HepG2 (cell line): Measurements from ENCODE around the gene FAM53C. TPM values are rescaled to one million over a fixed set of nuclear protein-coding genes. Genes with fewer than 3 reads are reported as not detected.

ENCODE experiments used
- ATM ChIP-seq: fragments of 450-650 bp; IDR thresholded peaks from 2 replicates; pipeline ENCODE4 v1.7.1; 2017; ENCODE audit warnings: mild to moderate bottlenecking, borderline replicate concordance
- HNF1B ChIP-seq: sonication (generic); formaldehyde crosslinking; IDR thresholded peaks from 2 replicates; pipeline ENCODE4 v1.5.1; 2020; ENCODE audit warnings: mild to moderate bottlenecking, moderate library complexity, missing genetic modification reagents
- KLF6 ChIP-seq: IDR thresholded peaks from 2 replicates; pipeline ENCODE4 v1.8.0; 2016; ENCODE audit warnings: missing biosample characterization, missing genetic modification reagents
- NFYC ChIP-seq: IDR thresholded peaks from 2 replicates; pipeline ENCODE4 v1.6.1; 2016; ENCODE audit warnings: missing genetic modification reagents, missing compliant biosample characterization
- SETDB1 ChIP-seq: sonication (generic); formaldehyde crosslinking; IDR thresholded peaks from 2 replicates; pipeline ENCODE4 v1.5.1; 2020; ENCODE audit warnings: missing genetic modification reagents, mild to moderate bottlenecking, borderline replicate concordance
- SRSF9 ChIP-seq: fragments of 200-400 bp; formaldehyde crosslinking; IDR thresholded peaks from 2 replicates; pipeline ENCODE4 v1.6.1; 2018; ENCODE audit warnings: borderline replicate concordance, mild to moderate bottlenecking, low read depth, low read length; ENCODE audit not compliant: insufficient read depth, poor library complexity, severe bottlenecking
- ZFP82 ChIP-seq: sonication (generic); formaldehyde crosslinking; IDR thresholded peaks from 2 replicates; pipeline ENCODE4 v1.5.1; 2020; ENCODE audit warnings: mild to moderate bottlenecking, missing genetic modification reagents, borderline replicate concordance
- ZMYM2 ChIP-seq: sonication (generic); formaldehyde crosslinking; IDR thresholded peaks from 2 replicates; pipeline ENCODE4 v1.8.0; 2022; ENCODE audit warnings: mild to moderate bottlenecking, missing genetic modification reagents
- ZNF343 ChIP-seq: sonication (generic); formaldehyde crosslinking; IDR thresholded peaks from 2 replicates; pipeline ENCODE4 v1.4.0; 2020; ENCODE audit warnings: mild to moderate bottlenecking, missing genetic modification reagents
- ZNF572 ChIP-seq: sonication (generic); formaldehyde crosslinking; IDR thresholded peaks from 2 replicates; pipeline ENCODE4 v1.5.1; 2020; ENCODE audit warnings: mild to moderate bottlenecking, missing genetic modification reagents
- polyA plus RNA-seq, 8 experiments: library from polyadenylated mRNA; depleted of rRNA in 3 of 8; stranded (reverse) in 7 of 8; unstranded in 1 of 8; fragments of >200 nt; fragmentation: Illumina TruSeq in 4 of 8; extraction: Trizol in 4 of 8; gene quantifications; 2 replicates each; pipeline versions ENCODE4 v1.2.1 to v1.2.3, GENCODE V29; 2011 to 2016; ENCODE audit warnings: low read depth in 4 of 8, missing spikeins in 1 of 8, mixed read lengths in 1 of 8; ENCODE audit not compliant: insufficient read depth in 1 of 8
- total RNA-seq, 5 experiments: library from RNA; depleted of rRNA; stranded (reverse); fragments of >200 nt; fragmentation: Illumina TruSeq; extraction: Trizol; gene quantifications; 2 replicates each; pipeline ENCODE4 v1.2.3, GENCODE V29; 2016; ENCODE audit warnings: low read depth in 1 of 5
- TF ChIP-seq, protein P1 (sequence below): sonication (generic); formaldehyde crosslinking; IDR thresholded peaks from 2 replicates; pipeline ENCODE4 v1.4.0; 2020; ENCODE audit warnings: mild to moderate bottlenecking, missing genetic modification reagents
- TF ChIP-seq, protein P2 (sequence below), 2 experiments: fragments of 450-650 bp in 1 of 2; sonication (generic) in 1 of 2; formaldehyde crosslinking in 1 of 2; IDR thresholded peaks; 2 replicates each; pipeline versions ENCODE4 v1.6.1 to v1.8.0; 2016 to 2022; ENCODE audit warnings: antibody characterized with exemption in 1 of 2, mild to moderate bottlenecking in 1 of 2, missing genetic modification reagents in 1 of 2

Gene FAM53C
- total and polyA plus RNA-seq, 2 of the 13 experiments (the other 11 are each of a cell fraction or from before 2014, with no cell fraction given): 26.9 to 30.1 TPM

GRCh38 chr5:138338411-138339090 is 485 bp downstream of the FAM53C start (continued):
- TF ChIP-seq, protein P1, sequence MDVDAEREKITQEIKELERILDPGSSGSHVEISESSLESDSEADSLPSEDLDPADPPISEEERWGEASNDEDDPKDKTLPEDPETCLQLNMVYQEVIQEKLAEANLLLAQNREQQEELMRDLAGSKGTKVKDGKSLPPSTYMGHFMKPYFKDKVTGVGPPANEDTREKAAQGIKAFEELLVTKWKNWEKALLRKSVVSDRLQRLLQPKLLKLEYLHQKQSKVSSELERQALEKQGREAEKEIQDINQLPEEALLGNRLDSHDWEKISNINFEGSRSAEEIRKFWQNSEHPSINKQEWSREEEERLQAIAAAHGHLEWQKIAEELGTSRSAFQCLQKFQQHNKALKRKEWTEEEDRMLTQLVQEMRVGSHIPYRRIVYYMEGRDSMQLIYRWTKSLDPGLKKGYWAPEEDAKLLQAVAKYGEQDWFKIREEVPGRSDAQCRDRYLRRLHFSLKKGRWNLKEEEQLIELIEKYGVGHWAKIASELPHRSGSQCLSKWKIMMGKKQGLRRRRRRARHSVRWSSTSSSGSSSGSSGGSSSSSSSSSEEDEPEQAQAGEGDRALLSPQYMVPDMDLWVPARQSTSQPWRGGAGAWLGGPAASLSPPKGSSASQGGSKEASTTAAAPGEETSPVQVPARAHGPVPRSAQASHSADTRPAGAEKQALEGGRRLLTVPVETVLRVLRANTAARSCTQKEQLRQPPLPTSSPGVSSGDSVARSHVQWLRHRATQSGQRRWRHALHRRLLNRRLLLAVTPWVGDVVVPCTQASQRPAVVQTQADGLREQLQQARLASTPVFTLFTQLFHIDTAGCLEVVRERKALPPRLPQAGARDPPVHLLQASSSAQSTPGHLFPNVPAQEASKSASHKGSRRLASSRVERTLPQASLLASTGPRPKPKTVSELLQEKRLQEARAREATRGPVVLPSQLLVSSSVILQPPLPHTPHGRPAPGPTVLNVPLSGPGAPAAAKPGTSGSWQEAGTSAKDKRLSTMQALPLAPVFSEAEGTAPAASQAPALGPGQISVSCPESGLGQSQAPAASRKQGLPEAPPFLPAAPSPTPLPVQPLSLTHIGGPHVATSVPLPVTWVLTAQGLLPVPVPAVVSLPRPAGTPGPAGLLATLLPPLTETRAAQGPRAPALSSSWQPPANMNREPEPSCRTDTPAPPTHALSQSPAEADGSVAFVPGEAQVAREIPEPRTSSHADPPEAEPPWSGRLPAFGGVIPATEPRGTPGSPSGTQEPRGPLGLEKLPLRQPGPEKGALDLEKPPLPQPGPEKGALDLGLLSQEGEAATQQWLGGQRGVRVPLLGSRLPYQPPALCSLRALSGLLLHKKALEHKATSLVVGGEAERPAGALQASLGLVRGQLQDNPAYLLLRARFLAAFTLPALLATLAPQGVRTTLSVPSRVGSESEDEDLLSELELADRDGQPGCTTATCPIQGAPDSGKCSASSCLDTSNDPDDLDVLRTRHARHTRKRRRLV (CRISPR knock-in tag): no peak
- TF ChIP-seq ZFP82 (CRISPR knock-in tag) (0 out of 2 replicates have a peak, but pooled peaks have one; percentile 13), ZNF572 (0 out of 2 replicates have a peak, but pooled peaks have one; percentile 19), NFYC (no peak), ATM (no peak), HNF1B (CRISPR knock-in tag) (0 out of 2 replicates have a peak, but pooled peaks have one; percentile 2), ZNF343 (peak; percentile 12; the same call in 1 of the 2 replicates), KLF6 (CRISPR knock-in tag) (peak; percentile 2; the same call in 1 of the 2 replicates), SRSF9 (no peak), SETDB1 (0 out of 2 replicates have a peak, but pooled peaks have one; percentile 34), ZMYM2 (CRISPR knock-in tag) (no peak)
- TF ChIP-seq, protein P2, sequence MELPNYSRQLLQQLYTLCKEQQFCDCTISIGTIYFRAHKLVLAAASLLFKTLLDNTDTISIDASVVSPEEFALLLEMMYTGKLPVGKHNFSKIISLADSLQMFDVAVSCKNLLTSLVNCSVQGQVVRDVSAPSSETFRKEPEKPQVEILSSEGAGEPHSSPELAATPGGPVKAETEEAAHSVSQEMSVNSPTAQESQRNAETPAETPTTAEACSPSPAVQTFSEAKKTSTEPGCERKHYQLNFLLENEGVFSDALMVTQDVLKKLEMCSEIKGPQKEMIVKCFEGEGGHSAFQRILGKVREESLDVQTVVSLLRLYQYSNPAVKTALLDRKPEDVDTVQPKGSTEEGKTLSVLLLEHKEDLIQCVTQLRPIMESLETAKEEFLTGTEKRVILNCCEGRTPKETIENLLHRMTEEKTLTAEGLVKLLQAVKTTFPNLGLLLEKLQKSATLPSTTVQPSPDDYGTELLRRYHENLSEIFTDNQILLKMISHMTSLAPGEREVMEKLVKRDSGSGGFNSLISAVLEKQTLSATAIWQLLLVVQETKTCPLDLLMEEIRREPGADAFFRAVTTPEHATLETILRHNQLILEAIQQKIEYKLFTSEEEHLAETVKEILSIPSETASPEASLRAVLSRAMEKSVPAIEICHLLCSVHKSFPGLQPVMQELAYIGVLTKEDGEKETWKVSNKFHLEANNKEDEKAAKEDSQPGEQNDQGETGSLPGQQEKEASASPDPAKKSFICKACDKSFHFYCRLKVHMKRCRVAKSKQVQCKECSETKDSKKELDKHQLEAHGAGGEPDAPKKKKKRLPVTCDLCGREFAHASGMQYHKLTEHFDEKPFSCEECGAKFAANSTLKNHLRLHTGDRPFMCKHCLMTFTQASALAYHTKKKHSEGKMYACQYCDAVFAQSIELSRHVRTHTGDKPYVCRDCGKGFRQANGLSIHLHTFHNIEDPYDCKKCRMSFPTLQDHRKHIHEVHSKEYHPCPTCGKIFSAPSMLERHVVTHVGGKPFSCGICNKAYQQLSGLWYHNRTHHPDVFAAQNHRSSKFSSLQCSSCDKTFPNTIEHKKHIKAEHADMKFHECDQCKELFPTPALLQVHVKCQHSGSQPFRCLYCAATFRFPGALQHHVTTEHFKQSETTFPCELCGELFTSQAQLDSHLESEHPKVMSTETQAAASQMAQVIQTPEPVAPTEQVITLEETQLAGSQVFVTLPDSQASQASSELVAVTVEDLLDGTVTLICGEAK (IDR thresholded peaks at IDR 0.05): no peak
- TF ChIP-seq, protein P2 (CRISPR knock-in tag; IDR thresholded peaks at IDR 0.05): no peak; the same call in 1 of the 2 replicates
